ENCODE results near the gene CELF4.

- no peak for TF ChIP-seq NFIC (IDR thresholded peaks at IDR 0.05)
- TF ChIP-seq EP300 (IDR thresholded peaks at IDR 0.05; ENCODE audit: borderline replicate concordance) = no peak
- no peak for TF ChIP-seq YY1 (IDR thresholded peaks at IDR 0.05; ENCODE audit: low read depth)
Measured at GRCh38 chr18:37249171-37249886, 316.3 kb downstream of the CELF4 start.

Data from Ishikawa (cell line).